Lower leg skin (tissue), 3 donors: ENCODE data around the gene HNRNPU.

Source experiments
- POLR2A ChIP-seq, 2 donors: fragments of 450-650 bp; IDR thresholded peaks; one replicate each; pipeline ENCODE4 v1.6.1; 2016 to 2017; ENCODE audit warnings: antibody characterized with exemption in 2 of 2, mild to moderate bottlenecking in 1 of 2, moderate library complexity in 1 of 2
- TF ChIP-seq, protein P1 (sequence below), 3 donors: fragments of 450-650 bp; IDR thresholded peaks; one replicate each; pipeline ENCODE4 v1.5.1; 2016; ENCODE audit warnings: antibody characterized with exemption in 3 of 3, mild to moderate bottlenecking in 3 of 3, moderate library complexity in 2 of 3

DNA sequence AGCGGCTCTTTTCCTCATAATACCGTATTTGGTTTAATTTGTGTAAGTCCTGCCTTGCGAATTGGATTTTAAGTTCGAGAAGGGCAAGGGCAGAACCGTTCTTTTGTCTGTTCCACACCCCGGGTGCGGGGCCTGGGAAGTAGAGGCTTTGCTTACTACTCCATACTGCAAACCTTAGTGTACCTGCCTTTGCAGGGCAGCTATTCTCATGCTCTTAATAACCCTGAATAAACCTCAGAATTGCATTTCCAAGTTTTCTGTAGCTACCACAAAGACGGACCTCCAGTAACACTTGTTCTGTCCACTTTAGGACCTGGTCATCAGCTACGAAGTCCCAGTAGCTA lies 657 bp upstream of the HNRNPU start:
- TF ChIP-seq POLR2A (IDR thresholded peaks at IDR 0.05): no peak
- TF ChIP-seq, protein P1, sequence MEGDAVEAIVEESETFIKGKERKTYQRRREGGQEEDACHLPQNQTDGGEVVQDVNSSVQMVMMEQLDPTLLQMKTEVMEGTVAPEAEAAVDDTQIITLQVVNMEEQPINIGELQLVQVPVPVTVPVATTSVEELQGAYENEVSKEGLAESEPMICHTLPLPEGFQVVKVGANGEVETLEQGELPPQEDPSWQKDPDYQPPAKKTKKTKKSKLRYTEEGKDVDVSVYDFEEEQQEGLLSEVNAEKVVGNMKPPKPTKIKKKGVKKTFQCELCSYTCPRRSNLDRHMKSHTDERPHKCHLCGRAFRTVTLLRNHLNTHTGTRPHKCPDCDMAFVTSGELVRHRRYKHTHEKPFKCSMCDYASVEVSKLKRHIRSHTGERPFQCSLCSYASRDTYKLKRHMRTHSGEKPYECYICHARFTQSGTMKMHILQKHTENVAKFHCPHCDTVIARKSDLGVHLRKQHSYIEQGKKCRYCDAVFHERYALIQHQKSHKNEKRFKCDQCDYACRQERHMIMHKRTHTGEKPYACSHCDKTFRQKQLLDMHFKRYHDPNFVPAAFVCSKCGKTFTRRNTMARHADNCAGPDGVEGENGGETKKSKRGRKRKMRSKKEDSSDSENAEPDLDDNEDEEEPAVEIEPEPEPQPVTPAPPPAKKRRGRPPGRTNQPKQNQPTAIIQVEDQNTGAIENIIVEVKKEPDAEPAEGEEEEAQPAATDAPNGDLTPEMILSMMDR (IDR thresholded peaks at IDR 0.05): no peak
